HUDEP-2 (cell line): ENCODE results near the gene ARHGEF17.

ENCODE experiments used
- DNase-seq, 76 experiments: peaks; one replicate each; lab custom pipeline; 2025; ENCODE audit not compliant: unreplicated experiment in 76 of 76; lab: John Stamatoyannopoulos, UW

ARHGEF17 gene

GRCh38 chr11:73312036-73312435, 4.0 kb downstream of the ARHGEF17 start:
- DNase-seq: no peak

DNA sequence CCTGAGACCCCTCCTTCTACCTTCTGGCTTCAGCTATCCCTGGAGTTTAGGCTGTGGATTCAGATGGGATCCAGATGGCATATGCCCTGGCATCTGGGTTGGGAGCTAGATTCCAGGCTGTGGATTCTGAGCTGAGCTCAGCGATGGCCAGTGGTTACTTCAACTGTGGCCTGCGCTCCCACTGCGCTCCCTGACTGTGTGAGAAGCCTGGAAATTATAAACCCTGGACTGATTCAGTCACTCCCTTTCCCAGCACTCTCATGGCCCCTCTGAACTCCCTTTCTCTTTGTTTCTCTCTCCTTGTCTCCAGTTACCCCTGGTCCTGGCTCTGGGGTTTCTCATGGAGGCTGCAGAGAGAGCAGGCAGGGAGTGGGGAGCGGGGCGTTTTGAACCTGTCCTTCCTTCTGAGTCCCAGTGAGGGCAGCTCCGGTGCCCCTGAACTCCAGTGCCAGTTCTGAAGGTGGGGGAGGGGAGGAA, 4.8 kb downstream of the ARHGEF17 start:
- no peak for DNase-seq

- no peak for DNase-seq
Observed at GRCh38 chr11:73313652-73314051, 5.6 kb downstream of the ARHGEF17 start.

DNA sequence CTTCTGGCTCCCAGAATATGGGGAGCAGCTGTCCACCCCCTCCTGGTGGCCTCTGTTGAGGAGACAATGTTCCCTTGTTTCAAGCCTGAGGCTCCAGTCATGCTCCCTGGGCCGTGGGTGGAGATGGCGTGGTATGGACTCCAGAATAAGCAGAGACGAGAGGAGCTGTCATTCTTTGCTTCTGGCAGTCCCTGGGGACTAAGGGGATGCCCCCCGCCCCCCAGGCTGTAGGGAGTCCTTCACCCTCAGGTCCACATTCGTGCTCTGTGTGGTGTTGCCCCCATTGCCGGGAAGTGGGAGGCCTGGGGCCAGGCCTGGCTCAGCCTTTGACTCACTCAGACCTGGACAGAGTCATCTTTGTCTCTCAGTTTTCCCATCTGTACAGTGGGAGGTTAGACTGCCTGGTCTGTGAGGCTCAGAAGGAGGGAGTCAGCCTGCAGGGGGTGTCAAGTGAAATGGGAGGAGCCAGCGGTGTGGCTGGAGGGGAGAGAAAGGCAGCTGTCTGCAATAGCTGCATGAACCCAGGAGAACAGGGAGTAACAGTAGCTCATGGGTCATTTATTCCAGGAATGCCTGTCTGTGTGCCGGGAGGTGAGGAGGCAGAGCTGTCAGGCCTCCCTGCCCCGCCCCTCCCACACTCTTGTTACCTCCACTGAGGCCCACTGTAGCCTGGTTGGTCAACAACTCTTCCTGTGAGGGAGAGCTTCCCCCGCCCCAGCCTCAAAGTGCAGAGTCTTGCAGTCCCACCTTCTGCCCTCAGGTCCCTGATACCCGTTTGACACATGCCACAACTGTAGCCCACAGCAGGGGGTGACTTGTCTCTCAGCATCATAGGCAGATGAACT, 6.3 kb downstream of the ARHGEF17 start:
- no peak for DNase-seq

- no peak for DNase-seq
Observed at GRCh38 chr11:73315293-73316020, 7.4 kb downstream of the ARHGEF17 start.

GRCh38 chr11:73316422-73316821, 8.3 kb downstream of the ARHGEF17 start:
- no peak for DNase-seq

DNA sequence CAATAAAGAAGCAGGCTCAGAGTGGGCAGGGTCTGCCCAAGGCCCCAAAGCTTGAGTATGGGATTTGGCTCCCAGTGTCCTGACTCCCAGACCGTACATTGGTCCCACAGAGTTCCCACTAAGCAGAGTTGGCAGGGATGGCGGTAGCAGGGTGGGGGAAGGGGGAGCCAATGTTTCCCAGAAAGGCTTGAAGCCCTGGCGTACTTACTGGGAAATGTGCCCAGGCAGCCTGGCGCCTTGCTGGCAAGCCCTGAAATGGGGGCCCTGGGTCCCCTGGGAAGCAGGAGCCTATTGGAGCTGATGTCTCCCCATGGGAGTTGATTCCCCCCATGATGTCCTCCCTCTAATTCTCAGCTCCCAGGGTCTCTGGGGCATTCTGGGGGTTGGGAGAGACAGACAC, 9.3 kb downstream of the ARHGEF17 start:
- no peak for DNase-seq

GRCh38 chr11:73317803-73318202, 9.7 kb downstream of the ARHGEF17 start:
- DNase-seq: no peak

DNA sequence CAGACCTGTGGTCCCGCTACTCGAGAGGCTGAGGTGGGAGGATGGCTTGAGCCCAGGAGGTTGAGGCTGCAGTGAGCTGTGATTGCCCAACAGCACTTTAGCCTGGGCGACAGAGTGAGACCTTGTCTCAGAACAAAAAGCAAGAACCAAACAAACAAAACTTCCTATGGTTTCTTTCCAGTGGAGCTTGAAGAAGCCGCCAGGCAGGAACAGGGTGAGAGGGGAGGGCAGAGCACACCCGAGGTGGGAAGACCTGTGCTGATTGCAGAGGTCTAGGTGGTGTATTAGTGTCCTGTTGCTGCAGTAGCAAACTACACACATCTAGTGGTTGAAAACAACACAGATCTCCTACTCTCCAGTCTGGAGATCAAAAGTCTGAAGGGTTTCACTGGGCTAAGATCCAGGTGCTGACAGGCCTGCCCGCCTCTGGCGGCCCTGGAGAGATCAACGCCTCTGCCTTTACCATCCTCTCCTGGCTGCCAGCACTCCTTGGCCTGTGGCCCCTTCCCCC, 10.5 kb downstream of the ARHGEF17 start:
- no peak for DNase-seq

DNA sequence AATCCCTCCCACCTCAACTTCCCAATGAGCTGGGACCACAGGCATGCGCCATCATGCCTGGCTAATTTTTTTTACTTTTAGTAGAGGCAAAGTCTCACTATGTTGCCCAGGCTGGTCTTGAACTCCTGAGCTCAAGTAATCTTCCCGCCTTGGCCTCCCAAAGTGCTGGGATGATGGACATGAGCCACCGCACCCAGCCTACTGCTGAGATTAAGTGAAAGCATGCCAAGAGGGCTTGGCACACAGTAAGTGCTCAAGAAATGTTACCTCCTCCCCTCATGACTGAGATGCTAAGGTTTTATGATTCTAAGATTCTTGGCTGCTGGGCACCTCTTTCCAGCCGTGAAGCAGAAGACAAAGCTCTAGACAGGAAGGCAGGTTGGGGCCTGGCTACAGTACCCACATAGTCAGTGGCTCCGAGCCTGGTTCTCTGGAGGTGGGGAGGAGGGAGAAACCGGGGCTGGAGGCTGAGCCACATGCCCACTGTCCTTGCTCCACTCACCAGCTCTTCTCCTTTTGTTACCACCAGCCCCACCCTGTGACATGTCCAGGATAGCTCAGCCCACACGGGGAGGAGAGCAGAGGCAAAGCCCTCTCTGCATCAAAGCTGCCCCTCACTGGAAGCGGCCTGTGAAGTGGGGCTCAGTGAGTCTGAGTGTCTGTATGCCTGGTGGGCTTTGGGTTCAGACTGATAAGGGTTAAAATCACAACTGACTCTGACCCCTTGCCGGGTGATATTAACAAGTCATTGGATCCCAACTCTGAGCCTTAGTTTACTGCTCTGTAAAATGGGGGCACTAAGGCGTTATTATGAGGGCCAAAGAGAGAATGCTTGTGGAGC, 12.9 kb downstream of the ARHGEF17 start:
- no peak for DNase-seq

- DNase-seq: no peak
Observed at GRCh38 chr11:73321604-73322381, 13.7 kb downstream of the ARHGEF17 start.

DNA sequence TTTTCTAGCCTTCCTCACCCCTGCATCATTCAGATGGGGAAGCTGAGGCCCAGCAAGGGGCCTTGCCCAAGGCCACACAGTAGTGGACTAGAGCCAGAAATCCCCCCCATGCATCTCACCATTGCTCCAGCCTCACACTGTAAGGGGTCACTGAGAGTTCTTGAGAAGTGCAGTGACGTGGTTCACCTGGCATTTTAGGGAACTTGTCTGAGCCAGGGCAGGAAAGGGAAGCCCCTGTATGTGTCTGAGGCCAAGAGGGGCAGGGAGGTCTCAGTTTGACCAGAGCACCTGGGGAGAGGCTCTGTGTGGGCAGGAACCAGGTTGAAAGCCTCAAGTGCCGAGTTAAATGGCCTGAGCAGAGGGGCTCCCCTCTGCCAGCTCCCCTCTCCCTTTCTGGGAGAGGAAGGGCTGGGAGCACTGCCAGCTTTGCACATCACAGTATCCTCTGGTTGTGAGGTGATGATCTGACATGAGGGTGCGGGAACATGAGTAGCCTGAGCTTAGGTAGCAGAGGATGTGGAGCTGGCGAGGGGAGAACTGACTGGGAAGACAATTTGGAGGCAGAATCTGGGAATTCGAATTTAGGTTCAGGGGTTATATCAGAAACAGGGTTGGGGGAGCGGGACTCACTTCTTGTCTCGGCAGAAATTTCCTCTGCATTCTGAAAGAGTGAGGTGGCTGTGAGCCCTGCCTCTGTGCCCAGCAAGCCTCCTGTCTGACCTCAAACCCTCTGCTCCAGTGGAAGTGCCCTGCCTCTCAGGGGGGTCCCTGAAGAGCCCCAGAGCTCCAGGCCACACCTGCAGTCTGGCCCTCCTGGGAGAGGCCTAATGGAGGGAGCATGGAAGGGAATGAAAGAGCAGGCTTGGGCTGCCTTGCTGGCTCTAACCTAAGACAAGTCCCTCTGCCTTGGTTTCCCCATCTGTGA, 14.6 kb downstream of the ARHGEF17 start:
- no peak for DNase-seq

- no peak for DNase-seq
Observed at GRCh38 chr11:73323464-73323863, 15.4 kb downstream of the ARHGEF17 start.

DNA sequence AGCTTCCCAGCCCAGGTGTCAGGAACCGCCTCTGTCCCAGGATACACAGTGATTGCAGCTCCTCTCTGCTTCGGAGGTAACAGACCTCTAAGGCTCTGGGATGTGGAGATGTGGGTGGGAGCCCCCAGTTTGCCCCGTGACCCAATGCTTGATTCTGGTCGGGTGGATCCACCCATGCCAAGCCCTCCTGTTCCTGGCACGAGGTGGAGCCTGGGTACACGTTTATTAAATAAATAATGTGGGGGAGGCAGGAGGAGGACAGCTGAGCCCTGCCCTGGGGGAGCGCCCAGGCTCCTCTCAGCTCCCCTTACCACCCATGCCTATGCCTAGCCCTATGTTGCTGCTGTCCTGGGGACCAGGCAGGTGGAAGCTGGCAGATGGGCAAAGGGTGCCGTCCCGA, 16.0 kb downstream of the ARHGEF17 start:
- DNase-seq: no peak

DNA sequence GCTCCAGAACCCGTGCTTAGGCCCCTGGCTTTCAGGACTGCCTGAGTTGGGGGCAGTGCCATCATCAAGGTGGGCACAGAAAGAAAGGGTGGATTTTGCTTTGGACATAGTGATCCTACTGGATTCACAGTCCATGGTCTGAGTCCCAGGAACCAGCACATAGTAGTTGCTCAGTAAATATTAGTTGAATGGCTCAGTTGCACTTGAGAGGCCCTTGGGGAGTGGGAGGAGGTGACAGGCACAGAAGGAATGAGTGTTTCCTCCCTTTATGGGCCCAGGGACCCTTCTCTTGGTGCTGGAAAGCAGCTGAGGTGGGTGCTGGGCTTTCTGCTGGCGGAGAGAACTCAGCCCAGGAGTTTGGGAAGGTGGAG, 16.6 kb downstream of the ARHGEF17 start:
- no peak for DNase-seq

- no peak for DNase-seq
Observed at GRCh38 chr11:73325036-73325981, 17.2 kb downstream of the ARHGEF17 start.

DNA sequence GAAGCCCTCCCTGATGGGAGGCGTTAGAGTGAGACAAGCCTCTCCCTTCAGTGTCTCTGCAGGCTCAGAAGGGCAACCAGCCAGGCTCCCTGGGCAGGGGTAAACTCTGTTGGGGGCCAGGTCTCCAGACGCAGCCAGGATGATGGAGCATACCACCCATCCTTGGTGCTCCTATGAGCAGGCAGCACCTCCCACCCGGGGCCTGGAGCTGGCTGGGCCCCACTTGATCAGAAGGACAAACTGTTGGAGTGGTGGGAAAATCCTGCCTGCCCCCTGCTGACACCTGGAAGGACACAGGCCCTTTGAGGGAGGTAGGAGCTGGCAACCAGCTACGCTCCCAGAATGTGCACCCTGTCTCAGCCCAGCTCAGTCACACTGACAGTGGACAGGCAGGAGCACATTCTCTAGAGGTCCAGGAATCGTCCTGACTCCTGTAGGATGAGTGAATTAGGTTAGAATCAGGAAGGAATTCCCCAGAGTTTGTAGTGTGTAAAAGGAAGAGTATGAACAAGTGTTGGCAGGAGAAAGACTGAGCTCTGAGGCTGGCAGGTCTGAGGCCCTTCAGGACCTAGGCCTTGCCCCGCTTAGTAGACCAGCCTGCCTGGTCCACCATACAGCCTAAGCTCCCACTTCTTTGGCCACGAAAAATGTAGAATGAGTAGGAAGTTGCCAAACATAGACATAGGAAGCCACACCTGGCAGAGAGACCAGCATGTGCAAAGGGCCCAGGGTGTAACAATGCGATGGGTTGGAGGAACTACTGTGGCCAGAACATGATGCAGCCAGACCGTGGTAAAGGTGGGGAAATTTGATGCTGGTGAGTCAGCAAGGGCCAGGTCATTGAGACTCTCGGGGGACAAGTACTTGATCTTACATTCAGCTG, 19.1 kb downstream of the ARHGEF17 start:
- DNase-seq: no peak
